ENCODE results near the gene SEMA3G. TPM values are rescaled to one million over a fixed set of nuclear protein-coding genes. Genes with fewer than 3 reads are reported as not detected.

SEMA3G gene
- polyA plus RNA-seq, 1 experiment: not detected

DNA sequence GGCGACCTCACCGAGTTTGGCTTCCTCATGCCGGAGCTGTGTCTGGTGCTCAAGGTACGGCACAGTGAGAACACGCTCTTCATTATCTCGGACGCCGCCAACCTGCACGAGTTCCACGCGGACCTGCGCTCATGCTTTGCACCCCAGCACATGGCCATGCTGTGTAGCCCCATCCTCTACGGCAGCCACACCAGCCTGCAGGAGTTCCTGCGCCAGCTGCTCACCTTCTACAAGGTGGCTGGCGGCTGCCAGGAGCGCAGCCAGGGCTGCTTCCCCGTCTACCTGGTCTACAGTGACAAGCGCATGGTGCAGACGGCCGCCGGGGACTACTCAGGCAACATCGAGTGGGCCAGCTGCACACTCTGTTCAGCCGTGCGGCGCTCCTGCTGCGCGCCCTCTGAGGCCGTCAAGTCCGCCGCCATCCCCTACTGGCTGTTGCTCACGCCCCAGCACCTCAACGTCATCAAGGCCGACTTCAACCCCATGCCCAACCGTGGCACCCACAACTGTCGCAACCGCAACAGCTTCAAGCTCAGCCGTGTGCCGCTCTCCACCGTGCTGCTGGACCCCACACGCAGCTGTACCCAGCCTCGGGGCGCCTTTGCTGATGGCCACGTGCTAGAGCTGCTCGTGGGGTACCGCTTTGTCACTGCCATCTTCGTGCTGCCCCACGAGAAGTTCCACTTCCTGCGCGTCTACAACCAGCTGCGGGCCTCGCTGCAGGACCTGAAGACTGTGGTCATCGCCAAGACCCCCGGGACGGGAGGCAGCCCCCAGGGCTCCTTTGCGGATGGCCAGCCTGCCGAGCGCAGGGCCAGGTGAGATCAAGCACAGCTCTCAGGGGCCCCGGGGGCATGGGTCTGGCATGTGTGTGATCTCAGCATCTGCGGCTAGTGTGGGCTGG lies 43.1 kb upstream of the SEMA3G start:
- DNase-seq (ENCODE audit: low read depth): no peak
- CTCF ChIA-PET: interaction anchor here (1.5 to 1.9 kb wide), 2 partner anchors 16 to 40 kb away, joined by 4 to 6 read pairs; no protein-coding TSS in a partner anchor
- H3K27me3 ChIP-seq (ENCODE audit: control insufficient read depth, insufficient read depth, low read length): no peaks in the 10 kb centered on the region
- TF ChIP-seq CTCF (IDR thresholded peaks at IDR 0.05; ENCODE audit: insufficient read depth, low read depth, low read length): no peak
- POLR2A ChIA-PET: no interaction called here
- no peak overlapping the region for H3K4me3 ChIP-seq (ENCODE audit: low read depth, low read length)
- H3K36me3 ChIP-seq (ENCODE audit: control insufficient read depth, insufficient read depth, low read length): peaks cover 71% of the 10 kb centered on the region

- Histone ChIP-seq H3K27me3 (ENCODE audit: control insufficient read depth, insufficient read depth, low read length) (no peaks in the 10 kb centered on the region), H3K4me3 (ENCODE audit: low read depth, low read length) (no peak overlapping the region), H3K36me3 (ENCODE audit: control insufficient read depth, insufficient read depth, low read length) (peaks cover 74% of the 10 kb centered on the region)
- no peak for TF ChIP-seq CTCF (IDR thresholded peaks at IDR 0.05; ENCODE audit: insufficient read depth, low read depth, low read length)
- no peak for DNase-seq (ENCODE audit: low read depth)
- CTCF ChIA-PET: interaction anchor here (1.5 kb wide), 1 partner anchor 40 kb away, joined by 4 read pairs; no protein-coding TSS in a partner anchor
- POLR2A ChIA-PET: no interaction called here
These were observed 42.3 kb upstream of the SEMA3G start for GRCh38 chr3:52487050-52487787.

DNA sequence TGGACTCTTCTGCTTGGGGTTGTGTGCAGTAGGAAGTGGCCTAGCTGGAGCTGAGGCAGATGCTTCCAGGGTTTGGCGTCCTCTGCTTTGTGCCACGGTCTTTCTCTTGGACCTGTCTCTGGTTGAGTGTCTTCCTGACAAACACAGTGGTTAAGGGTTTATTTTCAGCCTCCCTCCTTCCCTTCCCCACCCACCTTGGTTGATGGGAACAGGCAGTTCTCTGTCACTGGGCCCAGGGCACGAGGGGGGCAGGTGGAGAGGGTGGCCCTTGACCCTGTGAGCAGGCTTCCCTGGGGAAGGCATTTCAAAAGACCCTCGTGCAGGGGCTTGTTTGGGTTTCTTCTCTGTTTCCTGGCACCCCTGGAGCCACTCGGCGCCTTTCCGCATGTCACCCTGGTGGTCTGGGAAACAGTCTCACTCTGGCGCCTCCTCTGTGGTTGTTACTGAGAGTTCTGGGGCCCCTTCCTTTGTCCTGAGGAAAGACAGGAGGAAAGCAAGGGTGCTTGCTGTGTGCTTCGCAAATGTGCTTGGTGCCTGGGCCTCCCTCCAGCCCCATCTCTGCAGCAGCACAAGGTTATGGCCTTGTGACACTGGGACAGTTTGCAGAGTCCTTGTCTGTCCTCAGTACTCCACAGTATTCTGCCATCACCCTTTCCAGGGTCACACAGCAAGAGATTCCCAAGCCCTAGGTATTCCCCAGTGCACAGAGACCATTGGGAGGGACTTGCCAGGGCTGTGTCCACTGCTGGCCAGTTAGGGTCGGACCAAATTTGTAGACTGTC lies 40.0 kb upstream of the SEMA3G start:
- TF ChIP-seq CTCF (IDR thresholded peaks at IDR 0.05; ENCODE audit: insufficient read depth, low read depth, low read length): no peak
- Histone ChIP-seq H3K4me3 (ENCODE audit: low read depth, low read length) (no peak overlapping the region), H3K36me3 (ENCODE audit: control insufficient read depth, insufficient read depth, low read length) (peaks cover 73% of the 10 kb centered on the region), H3K27me3 (ENCODE audit: control insufficient read depth, insufficient read depth, low read length) (no peaks in the 10 kb centered on the region)
- CTCF ChIA-PET: interaction anchor here (1.2 kb wide), 1 partner anchor 57 kb away, joined by 3 read pairs; no protein-coding TSS in a partner anchor
- DNase-seq (ENCODE audit: low read depth): no peak
- POLR2A ChIA-PET: no interaction called here

- no peak for TF ChIP-seq CTCF (IDR thresholded peaks at IDR 0.05; ENCODE audit: insufficient read depth, low read depth, low read length)
- H3K36me3 ChIP-seq (ENCODE audit: control insufficient read depth, insufficient read depth, low read length): peaks cover 73% of the 10 kb centered on the region
- CTCF ChIA-PET: interaction anchor here (3.1 kb wide), 1 partner anchor 12 kb away, joined by 11 read pairs; no protein-coding TSS in a partner anchor
- peak; percentile 91 for DNase-seq (ENCODE audit: low read depth)
- no peaks in the 10 kb centered on the region for H3K27me3 ChIP-seq (ENCODE audit: control insufficient read depth, insufficient read depth, low read length)
- no peak overlapping the region for H3K4me3 ChIP-seq (ENCODE audit: low read depth, low read length)
- POLR2A ChIA-PET: no interaction called here
These were observed 38.9 kb upstream of the SEMA3G start for GRCh38 chr3:52483577-52484381.

All from BJ (cell line).